Esophagus mucosa (tissue), 1 donor: Measurements from ENCODE around the gene FBXO10. TPM values are rescaled to one million over a fixed set of nuclear protein-coding genes. Genes with fewer than 3 reads are reported as not detected.

Experiments
- ATAC-seq: fragments of 200-7000 bp; cut with Tn5 transposase; one replicate; pipeline ENCODE4 v1.9.1; 2020
- total RNA-seq: library from RNA; stranded (reverse); gene quantifications from one replicate; pipeline ENCODE4 v1.2.4, GENCODE V29; 2023
- donor health status: DM: yes; HTN: yes; CAD: no.

FBXO10 gene
- total RNA-seq, 1 donor from 2014 or later, result 3.4 TPM

GRCh38 chr9:37592108-37592951, 16.1 kb upstream of the FBXO10 start, which contains the start of gene TOMM5:
Gene TOMM5 (minus strand): TSS chr9:37592597. CDS start chr9:37592532, 65 bp downstream.
- peak; percentile 97 for ATAC-seq

GRCh38 chr9:37587521-37587920, 11.3 kb upstream of the FBXO10 start:
- ATAC-seq, result no peak

- ATAC-seq, result no peak
Observed at GRCh38 chr9:37583522-37584121, 7.4 kb upstream of the FBXO10 start.

- ATAC-seq, result peak; percentile 65
Observed at GRCh38 chr9:37582548-37583157, 6.5 kb upstream of the FBXO10 start.

- ATAC-seq, result peak; percentile 26
Observed at GRCh38 chr9:37575511-37575914, 667 bp downstream of the FBXO10 start.

GRCh38 chr9:37575001-37575400, 1.2 kb downstream of the FBXO10 start:
- ATAC-seq, result no peak

GRCh38 chr9:37574241-37574721, 1.9 kb downstream of the FBXO10 start:
- peak; percentile 28 for ATAC-seq

GRCh38 chr9:37571282-37571681, 4.9 kb downstream of the FBXO10 start:
- no peak for ATAC-seq

- ATAC-seq, result no peak
Observed at GRCh38 chr9:37566716-37567115, 9.5 kb downstream of the FBXO10 start.

GRCh38 chr9:37565661-37566618, 10.2 kb downstream of the FBXO10 start:
- peak; percentile 38 for ATAC-seq

- ATAC-seq, result no peak
Observed at GRCh38 chr9:37564916-37565315, 11.3 kb downstream of the FBXO10 start.

- no peak for ATAC-seq
Observed at GRCh38 chr9:37563806-37564513, 12.2 kb downstream of the FBXO10 start.

- no peak for ATAC-seq
Observed at GRCh38 chr9:37562826-37563225, 13.4 kb downstream of the FBXO10 start.

- no peak for ATAC-seq
Observed at GRCh38 chr9:37561682-37562081, 14.5 kb downstream of the FBXO10 start.

GRCh38 chr9:37559855-37560592, 16.2 kb downstream of the FBXO10 start:
- no peak for ATAC-seq

GRCh38 chr9:37559125-37559524, 17.1 kb downstream of the FBXO10 start:
- no peak for ATAC-seq

- no peak for ATAC-seq
Observed at GRCh38 chr9:37555786-37556185, 20.4 kb downstream of the FBXO10 start.

GRCh38 chr9:37554318-37554717, 21.9 kb downstream of the FBXO10 start:
- no peak for ATAC-seq

- ATAC-seq, result no peak
Observed at GRCh38 chr9:37551888-37552287, 24.3 kb downstream of the FBXO10 start.

- ATAC-seq, result peak; percentile 18
Observed at GRCh38 chr9:37551468-37551867, 24.7 kb downstream of the FBXO10 start.

- ATAC-seq, result no peak
Observed at GRCh38 chr9:37550781-37551180, 25.4 kb downstream of the FBXO10 start.
